HG02840 (cell line): ENCODE results near the gene KRT4.
"Not testable (repeated sequence)": the region's sequence is repeated elsewhere in the genome, so short reads cannot be mapped to it uniquely, and the experiment has no call there.

Experiments
- ATAC-seq: cut with Tn5 transposase; IDR thresholded peaks from one replicate; pipeline ENCODE4 v1.9.1; 2021; ENCODE audit warnings: mild to moderate bottlenecking, moderate library complexity, moderate number of reproducible peaks; ENCODE audit not compliant: unreplicated experiment, low FRiP score

The KRT4 gene

GRCh38 chr12:52813885-52814709, at the start of gene KRT4:
KRT4 (minus strand) TSS chr12:52814116; CDS start chr12:52814058, 58 bp downstream.
- no peak for ATAC-seq

- ATAC-seq, result no peak
Measured at GRCh38 chr12:52862023-52862422, 48.1 kb upstream of the KRT4 start.

- ATAC-seq, result no peak
Measured at GRCh38 chr12:52861511-52861910, 47.6 kb upstream of the KRT4 start.

- no peak for ATAC-seq
Measured at GRCh38 chr12:52860102-52860823, 46.3 kb upstream of the KRT4 start.

- no peak for ATAC-seq
Measured at GRCh38 chr12:52857500-52857899, 43.6 kb upstream of the KRT4 start.

GRCh38 chr12:52856787-52857186, 42.9 kb upstream of the KRT4 start:
- ATAC-seq, result no peak

- ATAC-seq, result not testable (repeated sequence)
Measured at GRCh38 chr12:52856077-52856476, 42.2 kb upstream of the KRT4 start.

GRCh38 chr12:52851787-52852186, 37.9 kb upstream of the KRT4 start:
- ATAC-seq, result no peak

- no peak for ATAC-seq
Measured at GRCh38 chr12:52850681-52851080, 36.8 kb upstream of the KRT4 start.

- ATAC-seq, result no peak
Measured at GRCh38 chr12:52849511-52849910, 35.6 kb upstream of the KRT4 start.

- ATAC-seq, result no peak
Measured at GRCh38 chr12:52848661-52849255, 34.8 kb upstream of the KRT4 start, which contains the start of gene KRT78. KRT78 (minus strand) TSS chr12:52848994; CDS start chr12:52848930, 64 bp downstream.

GRCh38 chr12:52847335-52848102, 33.6 kb upstream of the KRT4 start:
- ATAC-seq, result no peak

GRCh38 chr12:52846356-52846970, 32.5 kb upstream of the KRT4 start:
- ATAC-seq, result no peak

- no peak for ATAC-seq
Measured at GRCh38 chr12:52845946-52846345, 32.0 kb upstream of the KRT4 start.

GRCh38 chr12:52844386-52844785, 30.5 kb upstream of the KRT4 start:
- ATAC-seq, result no peak

- no peak for ATAC-seq
Measured at GRCh38 chr12:52839436-52840105, 25.7 kb upstream of the KRT4 start.

- no peak for ATAC-seq
Measured at GRCh38 chr12:52838609-52839435, 24.9 kb upstream of the KRT4 start.

GRCh38 chr12:52837781-52838608, 24.1 kb upstream of the KRT4 start:
- no peak for ATAC-seq
